ES-I3 (cell line): Measurements from ENCODE around the gene EPX.

ENCODE experiments used
- H3K36me3 ChIP-seq: 2 replicates; pipeline ENCODE4 v1.6.1; 2013; ENCODE audit warnings: mild to moderate bottlenecking, low read length, control low read depth, moderate library complexity; ENCODE audit not compliant: insufficient read depth
- H3K4me1 ChIP-seq: 2 replicates; pipeline ENCODE4 v1.6.1; 2013; ENCODE audit warnings: mild to moderate bottlenecking, control low read depth, low read length; ENCODE audit not compliant: insufficient read depth
- H3K9ac ChIP-seq: 2 replicates; pipeline ENCODE4 v1.6.1; 2013; ENCODE audit warnings: low read depth, mild to moderate bottlenecking, low read length, moderate library complexity
- H3K9me3 ChIP-seq: 2 replicates; pipeline ENCODE4 v1.6.1; 2013; ENCODE audit warnings: mild to moderate bottlenecking, low read length, moderate library complexity; ENCODE audit not compliant: control insufficient read depth, insufficient read depth

Gene EPX

DNA sequence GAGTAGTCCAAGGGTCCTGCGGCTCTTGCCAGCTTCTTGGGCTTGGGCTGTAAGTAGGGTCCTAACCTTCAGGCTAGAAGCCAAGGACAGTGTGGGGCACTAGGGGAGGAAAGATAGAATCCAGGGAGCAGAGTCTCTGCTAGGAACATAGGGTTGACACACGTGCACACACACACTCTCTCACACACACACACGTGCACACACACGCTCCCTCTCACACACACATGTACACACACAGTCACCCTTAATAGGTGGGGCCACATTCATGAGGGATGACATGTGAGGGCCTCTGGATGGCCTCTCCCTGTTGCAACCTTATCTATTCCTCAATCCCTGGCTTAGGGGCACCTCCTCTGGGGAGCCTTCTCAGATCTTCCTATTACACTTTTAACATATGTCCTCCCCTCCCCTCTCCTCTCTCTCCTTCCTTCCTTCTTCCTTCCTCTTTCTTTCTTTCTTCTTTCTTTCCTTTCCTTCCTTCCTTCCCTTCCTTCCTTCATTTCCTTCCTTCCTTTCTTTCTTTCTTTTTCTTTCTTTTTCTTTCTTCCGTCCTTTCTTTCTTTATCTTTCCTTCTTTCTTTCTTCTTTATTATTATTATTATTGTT, 3.1 kb downstream of the EPX start:
- Histone ChIP-seq H3K4me1 (no peaks in the 10 kb centered on the region), H3K9me3 (no peaks in the 10 kb centered on the region), H3K36me3 (no peaks in the 10 kb centered on the region), H3K9ac (no peak overlapping the region)

DNA sequence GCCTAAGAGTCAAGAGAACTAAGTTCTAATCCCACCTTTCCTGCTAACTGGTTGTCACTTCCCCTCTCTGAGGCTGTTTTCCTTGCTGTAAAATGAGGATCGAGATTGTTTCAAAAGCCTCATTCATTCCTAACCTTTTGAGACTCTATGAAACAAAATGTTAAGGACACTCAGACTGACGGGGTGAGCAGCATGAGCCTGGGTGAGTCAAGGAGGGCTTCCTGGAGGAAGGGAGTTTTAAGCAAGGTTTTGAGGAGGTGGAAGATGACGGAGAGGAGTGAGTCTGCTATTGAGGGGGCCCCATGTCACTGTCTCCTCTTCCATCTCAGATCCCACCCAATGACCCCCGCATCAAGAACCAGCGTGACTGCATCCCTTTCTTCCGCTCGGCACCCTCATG, 4.1 kb downstream of the EPX start:
- Histone ChIP-seq H3K36me3 (no peaks in the 10 kb centered on the region), H3K4me1 (no peaks in the 10 kb centered on the region), H3K9ac (no peak overlapping the region), H3K9me3 (no peaks in the 10 kb centered on the region)

DNA sequence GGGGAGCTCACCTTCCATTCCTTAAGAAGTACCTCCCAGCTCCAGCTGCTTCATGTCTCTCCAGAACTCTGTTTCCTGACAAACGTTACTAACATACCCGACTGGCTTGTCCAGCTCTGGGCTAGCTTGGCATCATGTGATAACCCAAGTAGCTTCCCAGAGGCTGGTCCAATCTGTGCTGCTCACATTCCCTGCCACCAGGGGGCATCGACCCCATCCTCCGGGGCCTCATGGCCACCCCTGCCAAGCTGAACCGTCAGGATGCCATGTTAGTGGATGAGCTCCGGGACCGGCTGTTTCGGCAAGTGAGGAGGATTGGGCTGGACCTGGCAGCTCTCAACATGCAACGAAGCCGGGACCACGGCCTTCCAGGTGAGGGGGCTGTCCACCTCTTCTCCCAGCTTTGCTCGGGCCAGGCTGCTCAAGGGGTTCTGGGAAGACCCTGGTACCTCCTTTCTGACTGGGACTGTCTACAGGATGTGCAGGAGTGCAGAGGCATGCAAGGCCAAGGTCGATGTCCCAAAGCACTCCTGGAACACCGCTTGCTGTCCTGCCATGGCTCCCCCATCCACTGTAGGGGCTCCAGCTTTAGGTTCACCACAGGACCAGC, 7.6 kb downstream of the EPX start:
- Histone ChIP-seq H3K9me3 (no peaks in the 10 kb centered on the region), H3K9ac (no peak overlapping the region; the same call in 1 of the 2 replicates), H3K36me3 (no peaks in the 10 kb centered on the region), H3K4me1 (no peaks in the 10 kb centered on the region)

DNA sequence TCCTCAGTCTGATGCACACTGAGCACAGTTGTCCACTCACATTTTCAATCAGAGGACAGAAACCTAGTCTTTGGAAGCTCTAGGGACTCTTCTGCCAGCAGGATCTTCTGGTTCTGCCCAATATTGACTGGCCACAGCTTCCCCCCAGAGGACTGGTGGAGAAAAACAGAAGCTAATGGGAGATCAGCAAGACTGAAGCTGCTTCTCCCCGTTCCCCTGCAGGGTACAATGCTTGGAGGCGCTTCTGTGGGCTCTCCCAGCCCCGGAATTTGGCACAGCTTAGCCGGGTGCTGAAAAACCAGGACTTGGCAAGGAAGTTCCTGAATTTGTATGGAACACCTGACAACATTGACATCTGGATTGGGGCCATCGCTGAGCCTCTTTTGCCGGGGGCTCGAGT, 10.3 kb downstream of the EPX start:
- no peaks in the 10 kb centered on the region for H3K9me3 ChIP-seq
- H3K36me3 ChIP-seq, result no peaks in the 10 kb centered on the region

DNA sequence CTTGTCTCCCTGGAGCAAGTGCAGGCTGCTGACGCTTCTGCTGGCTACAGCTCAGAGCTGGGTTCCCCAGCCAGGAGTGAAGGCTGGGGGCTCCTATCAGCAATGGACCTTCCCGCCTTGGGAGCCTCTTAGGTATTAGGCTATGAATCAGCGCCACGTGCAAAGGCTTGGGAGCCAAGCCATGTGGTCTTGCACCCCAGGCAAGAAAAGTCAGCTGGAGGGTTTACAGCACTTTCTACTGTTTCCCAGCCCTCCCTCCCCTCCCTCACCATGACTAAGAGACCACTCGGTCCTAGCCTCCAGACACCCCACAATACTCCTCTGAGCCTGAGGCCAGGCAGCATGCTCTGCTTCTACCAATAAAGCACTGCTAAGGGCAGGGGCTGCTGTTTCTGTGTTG, 12.3 kb downstream of the EPX start:
- no peaks in the 10 kb centered on the region for H3K9me3 ChIP-seq
- H3K36me3 ChIP-seq, result peaks cover 4% of the 10 kb centered on the region; the same call in 1 of the 2 replicates
- H3K9ac ChIP-seq, result no peak overlapping the region
- no peaks in the 10 kb centered on the region for H3K4me1 ChIP-seq

More for the DNA sequence above, 10.3 kb downstream of the EPX start:
- no peaks in the 10 kb centered on the region for H3K4me1 ChIP-seq
- H3K9ac ChIP-seq, result no peak overlapping the region

DNA sequence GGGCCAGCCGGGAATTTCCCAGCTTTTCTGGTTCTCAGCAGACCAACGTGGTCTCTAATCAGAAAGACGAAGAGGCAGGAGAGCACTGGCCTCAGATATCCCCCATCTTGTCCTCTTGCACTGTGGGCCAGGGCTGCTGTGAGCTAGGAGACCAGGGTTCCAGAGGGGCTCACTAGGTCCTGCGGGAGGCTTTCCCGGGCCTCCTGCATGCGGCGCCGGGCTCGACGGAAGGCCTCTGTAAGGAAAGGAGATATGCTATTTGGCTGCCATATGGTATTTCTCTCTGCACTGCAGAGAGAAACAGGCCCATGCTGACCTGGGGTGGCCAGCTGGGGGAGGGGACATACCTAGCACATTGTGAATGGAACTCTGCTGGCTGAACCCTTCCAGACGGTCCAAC, 13.4 kb downstream of the EPX start:
- Histone ChIP-seq H3K9ac (no peak overlapping the region), H3K36me3 (peaks cover 8% of the 10 kb centered on the region; the same call in 1 of the 2 replicates), H3K4me1 (no peaks in the 10 kb centered on the region), H3K9me3 (no peaks in the 10 kb centered on the region)

DNA sequence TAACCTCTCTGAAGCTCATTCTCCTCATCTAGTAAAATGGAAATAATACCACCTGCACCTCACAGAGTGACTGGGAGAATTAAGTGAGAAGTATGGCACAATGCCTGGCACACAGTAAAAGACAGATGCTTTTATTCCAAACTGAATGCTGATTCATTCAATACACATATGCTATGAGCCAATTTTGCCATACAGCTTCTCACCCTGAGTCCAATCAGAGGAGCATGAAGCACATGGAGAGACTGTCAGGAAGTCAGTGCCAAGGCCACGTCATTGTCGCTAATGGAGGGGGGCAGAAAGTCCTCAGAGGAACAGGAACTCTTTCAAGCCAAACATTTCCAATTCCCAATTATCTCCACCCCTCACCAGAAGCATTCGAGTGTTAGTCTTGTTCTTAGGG, 14.9 kb downstream of the EPX start:
- Histone ChIP-seq H3K36me3 (peaks cover 13% of the 10 kb centered on the region; the same call in 1 of the 2 replicates), H3K9me3 (no peaks in the 10 kb centered on the region), H3K4me1 (no peaks in the 10 kb centered on the region), H3K9ac (no peak overlapping the region)

DNA sequence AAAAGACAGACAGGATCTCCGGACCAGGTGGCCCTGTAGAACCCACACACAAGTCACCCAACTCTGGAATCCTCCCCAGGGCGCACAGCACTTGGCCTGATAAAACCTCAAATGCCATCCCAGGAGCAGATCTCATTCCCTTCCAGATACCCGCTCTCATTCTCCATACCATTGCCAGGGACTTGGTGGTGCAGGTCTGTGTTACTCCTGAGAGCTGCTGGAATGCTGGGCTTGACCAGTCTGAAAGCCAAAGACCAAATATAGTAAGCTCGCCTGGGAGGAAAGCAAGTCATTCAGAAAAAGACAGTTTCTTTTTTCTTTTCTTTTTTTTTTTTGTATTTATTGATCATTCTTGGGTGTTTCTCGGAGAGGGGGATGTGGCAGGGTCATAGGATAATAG, 15.8 kb downstream of the EPX start:
- no peaks in the 10 kb centered on the region for H3K9me3 ChIP-seq
- peaks cover 16% of the 10 kb centered on the region; the same call in 1 of the 2 replicates for H3K36me3 ChIP-seq
- no peaks in the 10 kb centered on the region for H3K4me1 ChIP-seq
- H3K9ac ChIP-seq, result no peak overlapping the region

DNA sequence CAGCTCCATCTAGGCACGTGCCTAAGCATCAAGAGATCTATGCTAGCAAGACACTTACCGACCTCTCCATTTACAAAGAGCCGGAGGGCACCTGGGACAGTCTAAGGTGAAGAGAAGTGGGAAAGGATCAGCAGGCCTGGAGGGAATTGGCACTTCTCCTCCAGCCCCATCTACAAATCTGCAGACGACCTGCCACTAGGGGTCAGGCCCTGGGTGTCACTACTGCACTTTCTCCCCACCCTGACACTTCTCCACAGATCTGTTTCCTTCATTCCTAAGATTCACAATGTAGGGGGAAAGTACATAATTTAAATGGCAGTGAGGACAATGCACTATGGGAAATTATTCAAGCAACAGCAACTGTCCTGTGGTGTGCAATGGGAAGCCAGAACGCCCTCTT, 18.4 kb downstream of the EPX start:
- no peaks in the 10 kb centered on the region for H3K4me1 ChIP-seq
- no peak overlapping the region for H3K9ac ChIP-seq
- H3K36me3 ChIP-seq, result peaks cover 16% of the 10 kb centered on the region; the same call in 1 of the 2 replicates
- H3K9me3 ChIP-seq, result no peaks in the 10 kb centered on the region

DNA sequence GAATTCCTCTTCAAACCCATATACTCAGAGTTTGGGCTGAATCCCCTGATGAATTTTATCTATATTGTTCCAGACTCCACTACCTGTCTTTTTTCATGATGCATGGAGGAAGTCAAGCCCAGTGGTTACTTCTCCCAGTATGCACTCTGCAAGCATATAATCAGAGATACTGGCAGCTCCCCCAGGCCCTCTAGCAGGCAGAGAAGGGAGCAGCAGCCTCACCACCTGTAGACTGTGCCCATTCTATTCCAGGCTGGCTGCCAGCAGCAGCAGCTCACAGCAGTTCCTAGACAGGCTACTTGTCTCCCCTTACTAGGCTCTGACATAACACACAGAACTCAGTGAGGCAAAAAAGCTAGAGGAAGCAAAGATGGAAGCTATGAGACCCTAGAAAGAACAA, 23.2 kb downstream of the EPX start:
- Histone ChIP-seq H3K9ac (no peak overlapping the region), H3K36me3 (peaks cover 7% of the 10 kb centered on the region; the same call in 1 of the 2 replicates), H3K4me1 (peaks cover 3% of the 10 kb centered on the region; the same call in 1 of the 2 replicates), H3K9me3 (no peaks in the 10 kb centered on the region)

DNA sequence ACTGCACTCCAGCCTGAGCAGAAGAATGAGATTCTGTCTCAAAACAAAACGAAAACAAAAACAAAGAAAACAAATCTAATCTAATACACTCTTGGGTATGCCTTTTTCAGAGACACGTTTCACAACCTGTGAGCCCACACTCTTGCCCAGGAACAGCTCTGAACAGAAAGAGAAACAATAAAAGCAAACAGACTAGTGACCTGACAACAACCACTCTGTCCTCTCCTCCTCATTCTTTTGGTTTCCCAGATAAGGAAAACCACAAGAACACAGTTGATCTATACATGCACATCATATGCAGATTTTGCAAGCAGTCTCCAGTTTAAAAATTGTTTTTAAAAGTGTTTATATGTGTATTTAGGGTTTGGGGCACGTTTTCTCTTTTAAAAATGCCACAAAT, 25.2 kb downstream of the EPX start:
- Histone ChIP-seq H3K36me3 (no peaks in the 10 kb centered on the region), H3K9ac (no peak overlapping the region), H3K9me3 (no peaks in the 10 kb centered on the region), H3K4me1 (peaks cover 3% of the 10 kb centered on the region; the same call in 1 of the 2 replicates)

DNA sequence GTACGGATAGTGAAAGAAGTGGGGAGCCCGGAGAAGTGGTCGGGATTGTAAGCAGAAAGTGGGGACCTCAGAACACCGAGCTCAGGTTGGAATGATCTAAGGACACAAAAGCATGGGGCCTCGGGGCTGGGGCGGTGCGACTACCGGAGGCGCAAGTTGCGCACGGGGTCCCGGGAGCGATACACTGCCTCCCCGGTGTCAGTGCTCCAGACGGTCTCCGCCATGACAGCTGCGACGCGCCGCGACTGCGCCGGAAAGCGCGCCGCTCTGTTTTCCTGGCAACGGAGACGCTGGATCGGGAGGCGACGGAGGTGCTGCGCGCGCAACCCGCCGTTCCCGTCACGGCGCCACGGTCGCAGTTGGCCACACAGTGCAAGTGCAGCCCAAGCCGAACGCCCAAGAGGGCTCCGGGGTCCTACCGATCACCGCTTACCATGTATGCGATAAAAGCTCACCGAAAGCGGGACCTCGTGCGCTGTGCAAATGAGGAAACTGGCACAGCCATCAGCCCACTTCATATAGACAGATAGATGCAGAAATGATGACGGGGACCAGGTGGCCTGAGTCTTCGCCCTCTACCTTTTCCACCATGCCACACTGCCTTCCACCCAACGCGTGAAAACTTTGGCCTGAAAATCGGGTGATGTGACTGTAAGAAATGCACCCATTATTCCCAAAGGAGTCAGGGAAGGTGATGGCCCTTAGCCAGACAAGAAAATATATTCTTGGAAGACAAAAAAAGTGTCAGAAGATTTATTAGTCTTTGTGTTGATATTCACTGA, 26.7 kb downstream of the EPX start, which contains the start of gene MKS1:
Gene MKS1, minus strand, starts transcription at position 249 of the 782 bp plus-strand sequence. Its CDS starts 25 bp downstream, at position 224.
- H3K36me3 ChIP-seq, result no peaks in the 10 kb centered on the region
- no peaks in the 10 kb centered on the region for H3K9me3 ChIP-seq
- peaks cover 5% of the 10 kb centered on the region for H3K4me1 ChIP-seq
- H3K9ac ChIP-seq, result peak within 1 kb of the TSS; percentile 88

DNA sequence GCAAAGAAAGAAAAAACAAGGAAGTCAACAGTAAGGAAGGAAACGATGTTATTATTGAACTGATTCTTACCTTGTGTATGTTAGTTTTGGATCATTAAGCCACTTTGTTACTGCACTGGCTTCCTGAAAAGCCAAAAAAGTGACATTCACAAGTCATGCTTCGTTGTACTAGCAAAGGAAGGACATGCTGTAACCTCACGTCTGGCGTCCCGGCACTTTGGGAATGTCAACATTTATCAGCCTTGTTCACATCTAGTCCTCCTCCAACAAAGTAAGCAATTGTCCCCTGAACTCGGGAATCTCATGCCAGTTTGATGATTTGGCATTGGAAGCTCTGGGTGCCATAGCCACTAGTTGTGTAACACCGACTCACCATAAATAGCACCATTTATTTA, 27.3 kb downstream of the EPX start:
- H3K9ac ChIP-seq, result peak overlapping the region; percentile 88; the same call in 1 of the 2 replicates
- H3K9me3 ChIP-seq, result no peaks in the 10 kb centered on the region
- no peaks in the 10 kb centered on the region for H3K36me3 ChIP-seq

DNA sequence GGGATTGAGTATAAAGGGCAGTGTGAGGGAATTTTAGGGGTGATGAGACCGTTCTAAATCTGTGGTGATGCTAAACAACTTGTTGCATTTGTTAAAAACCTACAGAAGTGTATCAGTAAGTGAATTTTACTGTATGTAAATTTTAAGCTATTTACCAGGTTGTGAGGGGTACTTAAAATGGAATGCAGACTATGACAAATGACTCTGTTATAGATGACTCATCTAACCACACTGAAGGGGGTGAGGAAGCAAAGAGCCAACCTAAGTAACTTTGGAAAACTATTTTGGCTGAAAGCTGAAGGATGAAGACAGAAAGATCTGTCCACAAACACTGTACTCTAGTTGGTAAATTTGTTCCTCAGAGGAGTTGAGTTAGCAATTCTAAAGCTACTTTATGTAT, 31.8 kb downstream of the EPX start:
- Histone ChIP-seq H3K9me3 (no peaks in the 10 kb centered on the region), H3K36me3 (no peaks in the 10 kb centered on the region), H3K4me1 (peaks cover 18% of the 10 kb centered on the region), H3K9ac (no peak overlapping the region)

More for the DNA sequence above, 27.3 kb downstream of the EPX start:
- H3K4me1 ChIP-seq, result peaks cover 9% of the 10 kb centered on the region
